ENCODE data around the gene LRTM2. TPM values are rescaled to one million over a fixed set of nuclear protein-coding genes. Genes with fewer than 3 reads are reported as not detected.

The LRTM2 gene
- total RNA-seq, 2 donors from 2014 or later: not detected

DNA sequence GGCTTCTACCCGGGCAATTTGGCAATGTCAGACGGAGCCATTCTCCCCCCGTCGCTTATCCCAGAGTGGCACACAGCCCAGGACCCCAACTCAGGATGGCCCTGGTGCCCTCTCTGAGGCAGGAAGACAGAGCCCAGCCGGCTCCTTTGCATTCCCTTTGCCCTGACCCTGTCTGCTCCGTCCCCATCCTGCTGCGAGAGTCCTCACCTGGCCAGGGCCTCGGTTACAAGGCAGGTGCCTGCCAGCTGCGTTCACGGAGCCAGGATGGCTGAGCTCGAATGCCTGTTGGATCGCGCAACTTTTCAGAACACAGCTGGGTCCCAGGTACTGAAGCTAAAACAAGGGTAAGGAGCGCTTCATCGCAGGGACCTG, 18.6 kb downstream of the LRTM2 start:
- Histone ChIP-seq H3K36me3 (replicated peaks in 1 of 2; ENCODE audit: insufficient read depth in 1 of 2, low read depth in 2 of 2) (no peaks in the 10 kb centered on the region), H3K27ac (no peak overlapping the region), H3K4me1 (no peaks in the 10 kb centered on the region), H3K4me3 (no peak overlapping the region), H3K27me3 (no peaks in the 10 kb centered on the region), H3K9me3 (no peaks in the 10 kb centered on the region)
- intact Hi-C loops (cut with DNase I): no loop called here
- WGBS, 2 donors: 67 to 72% methylated on average over 13 to 15 of the region's 15 CpGs
- TF ChIP-seq POLR2A (IDR thresholded peaks at IDR 0.05): no peak
- TF ChIP-seq, protein P1, sequence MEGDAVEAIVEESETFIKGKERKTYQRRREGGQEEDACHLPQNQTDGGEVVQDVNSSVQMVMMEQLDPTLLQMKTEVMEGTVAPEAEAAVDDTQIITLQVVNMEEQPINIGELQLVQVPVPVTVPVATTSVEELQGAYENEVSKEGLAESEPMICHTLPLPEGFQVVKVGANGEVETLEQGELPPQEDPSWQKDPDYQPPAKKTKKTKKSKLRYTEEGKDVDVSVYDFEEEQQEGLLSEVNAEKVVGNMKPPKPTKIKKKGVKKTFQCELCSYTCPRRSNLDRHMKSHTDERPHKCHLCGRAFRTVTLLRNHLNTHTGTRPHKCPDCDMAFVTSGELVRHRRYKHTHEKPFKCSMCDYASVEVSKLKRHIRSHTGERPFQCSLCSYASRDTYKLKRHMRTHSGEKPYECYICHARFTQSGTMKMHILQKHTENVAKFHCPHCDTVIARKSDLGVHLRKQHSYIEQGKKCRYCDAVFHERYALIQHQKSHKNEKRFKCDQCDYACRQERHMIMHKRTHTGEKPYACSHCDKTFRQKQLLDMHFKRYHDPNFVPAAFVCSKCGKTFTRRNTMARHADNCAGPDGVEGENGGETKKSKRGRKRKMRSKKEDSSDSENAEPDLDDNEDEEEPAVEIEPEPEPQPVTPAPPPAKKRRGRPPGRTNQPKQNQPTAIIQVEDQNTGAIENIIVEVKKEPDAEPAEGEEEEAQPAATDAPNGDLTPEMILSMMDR (IDR thresholded peaks at IDR 0.05): no peak
- DNase-seq: no peak
- ATAC-seq: no peak

DNA sequence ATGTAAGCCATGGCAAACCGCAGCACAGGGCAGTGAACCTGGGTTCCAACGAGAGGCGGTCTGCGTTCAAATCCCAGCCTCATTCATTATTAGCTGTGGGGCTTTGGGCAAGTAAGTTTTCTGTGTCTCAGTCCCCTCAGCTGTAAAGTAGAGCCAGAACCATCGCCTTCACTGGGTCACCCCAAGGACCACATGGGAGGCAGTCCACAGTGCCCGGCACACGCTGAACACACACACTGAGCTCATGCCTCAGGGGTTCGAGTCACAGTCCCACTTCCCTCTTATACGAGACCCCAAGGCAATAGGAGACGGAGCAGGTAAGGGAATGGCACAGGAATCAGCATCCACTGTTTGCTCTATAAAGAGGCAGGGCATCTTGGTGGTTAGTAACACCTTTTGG, 19.1 kb downstream of the LRTM2 start:
- no peaks in the 10 kb centered on the region for H3K27me3 ChIP-seq
- no peak overlapping the region for H3K4me3 ChIP-seq
- WGBS, 2 donors: 72 to 77% methylated on average over 10 of the region's 10 CpGs
- intact Hi-C loops (cut with DNase I): no loop called here
- DNase-seq (no peak), ATAC-seq (no peak)
- H3K4me1 ChIP-seq: no peaks in the 10 kb centered on the region
- no peaks in the 10 kb centered on the region for H3K36me3 ChIP-seq (replicated peaks in 1 of 2; ENCODE audit: insufficient read depth in 1 of 2, low read depth in 2 of 2)
- H3K27ac ChIP-seq: no peak overlapping the region
- H3K9me3 ChIP-seq: no peaks in the 10 kb centered on the region
- TF ChIP-seq POLR2A (IDR thresholded peaks at IDR 0.05): no peak
- TF ChIP-seq, protein P1 (IDR thresholded peaks at IDR 0.05): no peak

DNA sequence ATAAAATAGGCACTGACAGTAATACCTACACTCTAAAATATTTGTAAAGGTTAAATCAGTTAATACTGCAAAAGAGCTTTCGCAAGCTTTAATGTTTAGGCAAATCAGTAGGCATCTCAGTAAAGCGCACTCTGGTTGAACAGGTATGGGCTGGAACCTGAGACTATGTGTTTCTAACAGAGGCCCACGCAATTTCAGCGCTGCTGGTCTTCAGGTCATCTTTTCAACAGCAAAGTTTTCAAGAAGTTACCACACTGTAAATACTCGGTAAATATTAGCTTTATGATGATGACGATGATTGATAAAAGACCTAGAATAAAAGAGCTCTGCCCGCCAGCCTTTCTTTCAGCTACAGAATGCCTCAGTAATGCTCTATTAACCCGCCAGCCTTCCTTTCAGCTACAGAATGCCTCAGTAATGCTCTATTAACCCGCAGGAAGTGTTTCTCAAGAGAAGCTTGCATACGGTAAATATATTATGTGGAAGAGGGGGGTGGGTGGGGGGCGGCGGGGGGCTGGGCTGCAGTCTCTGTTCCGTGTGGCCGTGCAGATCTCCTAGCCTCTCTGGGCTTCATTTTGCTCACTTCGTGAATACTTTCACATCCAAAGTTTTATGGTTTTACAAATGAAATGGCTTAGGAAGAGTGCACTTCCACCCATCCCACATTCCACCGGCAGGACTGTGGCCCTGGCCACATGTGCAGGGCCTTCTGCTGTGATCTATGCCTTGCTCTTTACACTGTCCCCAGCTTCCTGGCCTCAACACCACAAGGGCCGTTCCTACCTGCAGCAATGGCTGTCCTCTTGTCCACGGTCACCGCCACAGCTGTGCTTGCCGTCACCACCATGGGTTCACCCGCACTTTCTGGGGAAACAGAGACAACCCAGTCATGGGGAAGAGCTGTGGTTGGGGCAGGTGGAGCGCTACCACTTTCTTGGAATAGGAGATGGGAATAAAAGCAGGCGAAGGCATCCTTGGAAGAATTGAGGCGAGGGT, 19.9 kb downstream of the LRTM2 start:
- intact Hi-C loops (cut with DNase I): no loop called here
- DNase-seq (no peak), ATAC-seq (no peak)
- Histone ChIP-seq H3K36me3 (replicated peaks in 1 of 2; ENCODE audit: insufficient read depth in 1 of 2, low read depth in 2 of 2) (no peaks in the 10 kb centered on the region), H3K27ac (no peak overlapping the region), H3K9me3 (no peaks in the 10 kb centered on the region), H3K4me3 (no peak overlapping the region), H3K4me1 (no peaks in the 10 kb centered on the region), H3K27me3 (no peaks in the 10 kb centered on the region)
- 47 to 57% methylated on average over 23 to 24 of the region's 24 CpGs for WGBS, 2 donors
- TF ChIP-seq POLR2A (IDR thresholded peaks at IDR 0.05): no peak
- TF ChIP-seq, protein P1 (IDR thresholded peaks at IDR 0.05): no peak

DNA sequence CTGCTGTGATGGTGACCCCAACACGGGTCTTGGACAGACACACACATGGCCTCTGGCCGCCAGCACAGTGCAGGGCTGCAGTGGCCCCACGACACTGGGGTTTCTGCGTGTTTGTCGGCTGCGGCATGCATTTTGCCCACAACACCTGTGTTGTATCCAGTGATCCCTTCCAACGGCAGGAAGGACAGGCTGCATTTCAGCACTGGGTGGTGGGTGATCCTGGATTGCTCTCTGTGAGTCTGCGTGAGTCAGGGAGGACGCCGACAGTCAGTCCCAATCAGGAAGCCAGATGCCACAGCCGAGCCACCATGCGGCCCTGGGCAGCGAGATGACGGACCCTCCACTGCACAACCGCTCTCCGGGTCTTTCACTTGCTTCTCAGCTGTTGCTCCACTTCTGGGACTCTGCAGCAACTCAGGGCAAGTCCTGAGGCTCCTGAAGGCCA, 20.6 kb downstream of the LRTM2 start:
- Histone ChIP-seq H3K4me1 (no peaks in the 10 kb centered on the region), H3K27ac (no peak overlapping the region), H3K27me3 (no peaks in the 10 kb centered on the region), H3K9me3 (no peaks in the 10 kb centered on the region), H3K4me3 (no peak overlapping the region), H3K36me3 (replicated peaks in 1 of 2; ENCODE audit: insufficient read depth in 1 of 2, low read depth in 2 of 2) (no peaks in the 10 kb centered on the region)
- DNase-seq (peak in 1 of 4 donors; percentile 1), ATAC-seq (no peak)
- intact Hi-C loops (cut with DNase I): no loop called here
- WGBS, 2 donors: 75 to 76% methylated on average over 16 of the region's 16 CpGs
- no peak for TF ChIP-seq POLR2A (IDR thresholded peaks at IDR 0.05)
- TF ChIP-seq, protein P1 (IDR thresholded peaks at IDR 0.05): no peak

Measured in body of pancreas (tissue), 4 donors.